Lung (tissue), 12 donors: ENCODE data around the gene ITGB3. TPM values are rescaled to one million over a fixed set of nuclear protein-coding genes. Genes with fewer than 3 reads are reported as not detected.
"Not testable (repeated sequence)": the region's sequence is repeated elsewhere in the genome, so short reads cannot be mapped to it uniquely, and the experiment has no call there.

Experiments used
- ATAC-seq: fragments of 200-7000 bp; cut with Tn5 transposase; one replicate; pipeline ENCODE4 v1.9.1; 2020; ENCODE audit warnings: moderate number of reproducible peaks; ENCODE audit not compliant: insufficient read depth, low FRiP score
- DNase-seq, 3 donors: peaks; one replicate each; pipeline ENCODE4 v3.0.0-alpha.2; 2013 to 2017
- H3K27ac ChIP-seq, 2 donors: one replicate each; pipeline ENCODE4 v1.5.1; 2013; ENCODE audit warnings: mild to moderate bottlenecking in 2 of 2, moderate library complexity in 2 of 2, control low read depth in 1 of 2, inconsistent platforms in 1 of 2, low read depth in 1 of 2, low read length in 1 of 2
- H3K27me3 ChIP-seq, 3 donors: one replicate each; pipeline ENCODE4 v1.5.1; 2013; ENCODE audit warnings: low read length in 2 of 3; ENCODE audit not compliant: control insufficient read depth in 3 of 3, insufficient read depth in 3 of 3
- H3K36me3 ChIP-seq, 4 donors: one replicate each; pipeline ENCODE4 v1.5.1; 2013; ENCODE audit warnings: low read length in 4 of 4, mild to moderate bottlenecking in 1 of 4, moderate library complexity in 1 of 4; ENCODE audit not compliant: control insufficient read depth in 4 of 4, insufficient read depth in 4 of 4
- H3K4me1 ChIP-seq, 5 donors: one replicate each; pipeline ENCODE4 v1.5.1; 2013; ENCODE audit warnings: low read length in 5 of 5, mild to moderate bottlenecking in 2 of 5, moderate library complexity in 1 of 5; ENCODE audit not compliant: control insufficient read depth in 5 of 5, insufficient read depth in 5 of 5
- H3K4me3 ChIP-seq: one replicate; pipeline ENCODE4 v1.5.1; 2013; ENCODE audit warnings: mild to moderate bottlenecking, control low read depth, moderate library complexity
- H3K9ac ChIP-seq, 2 donors: one replicate each; pipeline ENCODE4 v1.5.1; 2013; ENCODE audit warnings: low read length in 2 of 2, control low read depth in 1 of 2; ENCODE audit not compliant: insufficient read depth in 1 of 2
- H3K9me3 ChIP-seq, 4 donors: one replicate each; pipeline ENCODE4 v1.5.1; 2013; ENCODE audit warnings: low read length in 3 of 4, mild to moderate bottlenecking in 1 of 4, moderate library complexity in 1 of 4; ENCODE audit not compliant: control insufficient read depth in 4 of 4, insufficient read depth in 3 of 4
- WGBS, 2 donors: extraction: QIAGEN DNeasy Blood & Tissue Kit; methylation state at CpG; one replicate each; pipeline ENCODE4 v1.1.7; 2013; 5-methylcytosine and 5-hydroxymethylcytosine counted together
- polyA plus RNA-seq, 2 donors: library from polyadenylated mRNA; stranded (reverse); fragments of 200-250 nt; gene quantifications; one replicate each; pipeline ENCODE4 v1.2.1, GENCODE V29; 2013
- total RNA-seq, 2 donors: library from RNA; depleted of rRNA in 1 of 2; stranded (reverse); fragments of >200 nt in 1 of 2; gene quantifications; one replicate each; pipeline ENCODE4 v1.2.1, GENCODE V29; 2014 to 2021
- TF ChIP-seq, protein P1 (sequence below): IDR thresholded peaks from 2 replicates; pipeline ENCODE4 v1.5.1; 2012; ENCODE audit warnings: mild to moderate bottlenecking; ENCODE audit errors: control extremely low read depth, extremely low read depth
- donor health status: control.
- donor health status: control.
- donor health status: Bipolar disorder and iron deficiency.
- donor health status: healthy.
- donor health status: DM: yes; HTN: yes; CAD: no.

ITGB3 gene
- total and polyA plus RNA-seq, 4 donors = 1.3 to 15.9 (median 7.7) TPM

DNA sequence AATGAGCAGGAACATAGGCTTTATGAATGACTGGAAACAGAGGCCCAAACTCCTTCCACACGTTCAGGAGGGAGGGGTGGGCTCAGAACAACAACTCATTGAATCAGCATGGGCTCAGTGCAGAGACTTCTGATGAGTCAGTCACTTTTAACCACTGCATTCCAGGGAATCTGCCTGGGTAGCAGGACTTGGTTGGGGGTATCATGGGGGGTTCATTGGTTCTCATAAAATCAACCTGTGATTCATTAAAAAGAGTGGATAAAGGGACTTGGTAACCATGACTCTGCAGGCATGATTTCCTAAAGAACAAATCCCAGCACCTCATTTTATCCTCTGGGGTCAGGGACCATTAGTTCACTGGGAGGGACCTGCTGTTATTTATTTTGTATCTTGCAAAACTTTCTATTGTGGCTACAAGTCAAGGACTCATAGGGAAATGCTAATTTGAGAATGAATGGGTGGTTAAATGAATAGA lies 13.8 kb downstream of the ITGB3 start:
- DNase-seq (no peak), ATAC-seq (no peak)
- H3K36me3 ChIP-seq = no peaks in the 10 kb centered on the region
- no peak overlapping the region for H3K9ac ChIP-seq
- TF ChIP-seq, protein P1, sequence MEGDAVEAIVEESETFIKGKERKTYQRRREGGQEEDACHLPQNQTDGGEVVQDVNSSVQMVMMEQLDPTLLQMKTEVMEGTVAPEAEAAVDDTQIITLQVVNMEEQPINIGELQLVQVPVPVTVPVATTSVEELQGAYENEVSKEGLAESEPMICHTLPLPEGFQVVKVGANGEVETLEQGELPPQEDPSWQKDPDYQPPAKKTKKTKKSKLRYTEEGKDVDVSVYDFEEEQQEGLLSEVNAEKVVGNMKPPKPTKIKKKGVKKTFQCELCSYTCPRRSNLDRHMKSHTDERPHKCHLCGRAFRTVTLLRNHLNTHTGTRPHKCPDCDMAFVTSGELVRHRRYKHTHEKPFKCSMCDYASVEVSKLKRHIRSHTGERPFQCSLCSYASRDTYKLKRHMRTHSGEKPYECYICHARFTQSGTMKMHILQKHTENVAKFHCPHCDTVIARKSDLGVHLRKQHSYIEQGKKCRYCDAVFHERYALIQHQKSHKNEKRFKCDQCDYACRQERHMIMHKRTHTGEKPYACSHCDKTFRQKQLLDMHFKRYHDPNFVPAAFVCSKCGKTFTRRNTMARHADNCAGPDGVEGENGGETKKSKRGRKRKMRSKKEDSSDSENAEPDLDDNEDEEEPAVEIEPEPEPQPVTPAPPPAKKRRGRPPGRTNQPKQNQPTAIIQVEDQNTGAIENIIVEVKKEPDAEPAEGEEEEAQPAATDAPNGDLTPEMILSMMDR = no peak
- peak overlapping the region in 1 of 2 donors; percentile 17 for H3K27ac ChIP-seq
- H3K4me3 ChIP-seq = no peak overlapping the region
- no peaks in the 10 kb centered on the region for H3K27me3 ChIP-seq
- 62 to 75% methylated on average over 1 of the region's 1 CpG for WGBS, 2 donors
- no peaks in the 10 kb centered on the region for H3K9me3 ChIP-seq
- H3K4me1 ChIP-seq = peaks cover 0 to 19% (median 0%) of the 10 kb centered on the region in 5 donors

DNA sequence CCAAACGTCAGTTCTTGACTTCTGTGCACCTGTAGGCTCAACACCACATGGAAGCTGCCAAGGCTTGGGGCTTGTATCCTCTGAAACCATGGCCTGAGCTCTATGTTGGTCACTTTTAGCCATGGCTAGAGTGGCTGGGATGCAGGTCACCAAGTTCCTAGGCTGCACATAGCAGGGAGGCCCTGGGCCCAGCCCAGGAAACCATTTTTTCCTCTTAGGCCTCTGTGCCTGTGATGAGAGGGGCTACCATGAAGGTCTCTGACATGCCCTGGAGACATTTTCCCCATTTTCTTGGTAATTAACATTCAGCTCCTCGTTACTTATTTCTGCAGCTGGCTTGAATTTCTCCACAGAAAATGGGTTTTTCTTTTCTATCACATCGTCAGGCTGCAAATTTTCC lies 15.3 kb downstream of the ITGB3 start:
- not testable (repeated sequence) for H3K9me3 ChIP-seq, H3K27me3 ChIP-seq, H3K9ac ChIP-seq, ATAC-seq, H3K36me3 ChIP-seq, H3K4me3 ChIP-seq, DNase-seq, H3K27ac ChIP-seq
- 90 to 93% methylated on average over 3 of the region's 3 CpGs for WGBS, 2 donors
- peaks cover 0 to 19% (median 0%) of the 10 kb centered on the region in 5 donors for H3K4me1 ChIP-seq

DNA sequence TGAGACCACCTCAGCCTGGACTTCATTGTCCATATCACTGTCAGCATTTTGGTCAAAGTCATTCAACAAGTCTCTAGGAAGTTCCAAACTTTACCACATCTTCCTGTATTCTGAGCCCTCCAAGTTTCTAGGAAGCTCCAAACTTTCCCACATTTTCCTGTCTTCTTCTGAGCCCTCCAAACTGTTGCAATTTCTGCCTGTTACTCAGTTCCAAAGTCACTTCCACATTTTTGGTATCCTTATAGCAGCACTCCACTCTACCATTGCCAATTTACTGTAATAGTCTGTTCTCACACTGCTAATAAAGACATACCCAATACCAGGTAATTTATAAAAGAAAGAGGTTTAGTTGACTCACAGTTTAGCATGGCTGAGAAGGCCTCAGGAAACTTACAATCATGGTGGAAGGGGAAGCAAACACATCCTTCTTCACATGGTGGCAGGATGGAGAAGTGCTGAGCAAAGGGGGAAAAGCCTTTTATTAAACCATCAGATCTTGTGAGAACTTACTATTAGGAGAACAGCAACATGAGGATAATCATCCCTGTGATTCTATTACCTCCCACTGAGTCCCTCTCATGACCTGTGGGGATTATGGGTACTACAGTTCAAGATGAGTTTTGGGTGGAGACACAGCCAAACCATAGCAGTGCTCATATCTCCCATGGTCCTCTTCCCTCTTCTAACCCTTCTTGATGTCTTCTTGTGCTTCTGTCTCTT lies 16.1 kb downstream of the ITGB3 start:
- not testable (repeated sequence) for H3K27me3 ChIP-seq, H3K9me3 ChIP-seq, H3K4me3 ChIP-seq, H3K27ac ChIP-seq, H3K9ac ChIP-seq, ATAC-seq, H3K36me3 ChIP-seq, DNase-seq
- peaks cover 0 to 19% (median under 1%) of the 10 kb centered on the region in 5 donors for H3K4me1 ChIP-seq

DNA sequence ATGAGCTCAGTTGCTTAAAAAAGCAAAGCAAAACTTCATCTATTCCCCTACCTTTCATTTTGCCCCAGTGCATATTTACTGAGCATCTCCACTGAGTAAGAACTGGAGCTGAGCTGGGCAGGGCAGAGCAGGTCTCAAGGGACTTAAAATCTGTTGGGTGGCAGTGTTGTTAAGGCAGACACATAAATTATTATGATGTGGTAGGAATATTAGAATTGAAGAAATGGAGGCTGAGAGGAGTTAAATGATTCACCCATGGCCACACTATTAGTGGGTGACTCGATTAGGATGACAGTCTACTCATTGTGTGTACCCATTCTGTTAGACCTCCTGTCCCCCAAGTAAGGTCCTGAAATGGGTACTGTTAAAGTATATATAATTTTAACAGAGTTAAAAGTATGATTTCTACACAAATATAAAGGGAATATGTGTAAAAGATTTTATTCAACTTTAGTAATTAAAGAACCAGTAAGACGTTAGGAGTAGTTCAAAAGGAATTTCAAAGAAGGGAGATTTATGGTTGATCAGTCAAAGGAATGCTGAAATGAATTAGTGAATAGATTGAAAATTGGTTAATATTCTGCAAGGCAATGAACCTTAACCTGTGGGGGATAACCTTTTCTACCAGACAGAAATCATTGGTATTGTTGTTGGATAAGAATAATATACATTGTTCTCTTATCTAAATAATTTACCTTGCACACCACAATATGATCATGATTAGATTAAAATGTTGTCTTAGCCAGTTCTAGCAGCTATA lies 17.5 kb downstream of the ITGB3 start:
- Histone ChIP-seq H3K36me3 (no peaks in the 10 kb centered on the region), H3K9ac (no peak overlapping the region), H3K27me3 (no peaks in the 10 kb centered on the region), H3K27ac (no peak overlapping the region), H3K4me3 (no peak overlapping the region), H3K4me1 (peaks cover 6 to 25% (median 14%) of the 10 kb centered on the region in 5 donors), H3K9me3 (no peaks in the 10 kb centered on the region)
- TF ChIP-seq, protein P1 = no peak
- WGBS, 2 donors = 89 to 90% methylated on average over 2 of the region's 2 CpGs
- no peak for ATAC-seq
- DNase-seq = no peak
